H1 (cell line): ENCODE measurements around the gene RNF2. TPM values are rescaled to one million over a fixed set of nuclear protein-coding genes. Genes with fewer than 3 reads are reported as not detected.

Source experiments
- CTCF ChIA-PET: fragments of 300-600 bp; sonication (Branson Sonifier 250); formaldehyde crosslinking; loops from one replicate; lab custom pipeline; 2021; ENCODE audit not compliant: partially characterized antibody; lab: Charles Lee
- POLR2A ChIA-PET: fragments of 300-600 bp; sonication (Branson Sonifier 250); formaldehyde crosslinking; loops from one replicate; lab custom pipeline; 2021; ENCODE audit warnings: inconsistent platforms; ENCODE audit not compliant: partially characterized antibody; lab: Charles Lee
- DNase-seq, 2 experiments: peaks; one replicate each; pipeline versions ENCODE4 v3.0.0 to v3.0.0-alpha.2; 2010 to 2022; ENCODE audit warnings: low spot score in 2 of 2, low read depth in 1 of 2, mixed read lengths in 1 of 2
- FAIRE-seq: peaks from 2 replicates; lab custom pipeline; 2011; peaks lifted over from hg19 to GRCh38; lab: Jason Lieb, UNC
- H2AFZ ChIP-seq: 2 replicates; pipeline ENCODE4 v1.8.1; 2012; ENCODE audit warnings: low read length, inconsistent platforms
- H2AK5ac ChIP-seq: 2 replicates; pipeline ENCODE4 v1.6.1; 2013; ENCODE audit warnings: low read depth, low read length
- H2BK120ac ChIP-seq: replicated peaks from 2 replicates; pipeline ENCODE3; 2013; ENCODE audit warnings: low read depth, low read length, inconsistent platforms
- H2BK12ac ChIP-seq: 2 replicates; pipeline ENCODE4 v1.6.1; 2013; ENCODE audit warnings: low read depth, low read length
- H2BK15ac ChIP-seq: 2 replicates; pipeline ENCODE4 v1.6.1; 2013; ENCODE audit warnings: low read length
- H2BK20ac ChIP-seq: 2 replicates; pipeline ENCODE4 v1.6.1; 2013; ENCODE audit warnings: low read length
- H2BK5ac ChIP-seq: 2 replicates; pipeline ENCODE4 v1.6.1; 2013; ENCODE audit warnings: low read depth, low read length
- H3K14ac ChIP-seq: 2 replicates; pipeline ENCODE4 v1.6.1; 2013; ENCODE audit warnings: inconsistent platforms; ENCODE audit not compliant: insufficient read length
- H3K18ac ChIP-seq: 2 replicates; pipeline ENCODE4 v1.6.1; 2013; ENCODE audit warnings: low read length; ENCODE audit errors: extremely low read depth
- H3K23ac ChIP-seq: 2 replicates; pipeline ENCODE4 v1.6.1; 2013; ENCODE audit warnings: inconsistent platforms; ENCODE audit not compliant: insufficient read length
- H3K23me2 ChIP-seq: 2 replicates; pipeline ENCODE4 v1.6.1; 2013; ENCODE audit warnings: low read depth, low read length
- H3K27ac ChIP-seq: 2 replicates; pipeline ENCODE4 v1.6.1; 2011; ENCODE audit warnings: low read depth, low read length, inconsistent platforms
- H3K27me3 ChIP-seq, 4 experiments: replicated peaks in 1 of 4; 1 replicate in 1 of 4; 2 replicates in 3 of 4; pipeline versions ENCODE4 v1.6.1 to v1.8.1; 2011 to 2013; ENCODE audit warnings: low read length in 3 of 4, mild to moderate bottlenecking in 3 of 4, inconsistent platforms in 2 of 4, mixed read lengths in 2 of 4, moderate library complexity in 1 of 4; ENCODE audit not compliant: control insufficient read depth in 3 of 4, insufficient read depth in 3 of 4; ENCODE audit errors: extremely low read depth in 1 of 4
- H3K36me3 ChIP-seq, 4 experiments: 2 replicates each; pipeline versions ENCODE4 v1.6.1 to v1.8.1; 2011 to 2013; ENCODE audit warnings: mild to moderate bottlenecking in 4 of 4, low read length in 3 of 4, moderate library complexity in 2 of 4, control low read depth in 1 of 4, inconsistent platforms in 1 of 4; ENCODE audit not compliant: insufficient read depth in 4 of 4, control insufficient read depth in 2 of 4
- H3K4ac ChIP-seq: replicated peaks from 2 replicates; pipeline ENCODE3; 2013; ENCODE audit warnings: low read length, low read depth, mixed read lengths, inconsistent platforms; ENCODE audit not compliant: insufficient read length
- H3K4me1 ChIP-seq, 4 experiments: replicated peaks in 1 of 4; 1 replicate in 1 of 4; 2 replicates in 3 of 4; pipeline versions ENCODE4 v1.6.1 to v1.8.1; 2011 to 2013; ENCODE audit warnings: low read length in 3 of 4, inconsistent platforms in 2 of 4, mixed read lengths in 1 of 4; ENCODE audit not compliant: insufficient read depth in 4 of 4, control insufficient read depth in 3 of 4
- H3K4me2 ChIP-seq, 2 experiments: 2 replicates each; pipeline versions ENCODE4 v1.6.1 to v1.8.1; 2011 to 2013; ENCODE audit warnings: low read depth in 2 of 2, low read length in 2 of 2, control low read depth in 1 of 2, inconsistent platforms in 1 of 2, mild to moderate bottlenecking in 1 of 2; ENCODE audit not compliant: insufficient read depth in 1 of 2
- H3K4me3 ChIP-seq, 4 experiments: fragments of 200-600, 300-600 bp in 1 of 4; sonication (generic), shearing (Covaris generic), sonication (Bioruptor Twin) in 1 of 4; 2 replicates each; pipeline versions ENCODE4 v1.5.1 to v1.8.1; 2011 to 2016; ENCODE audit warnings: low read length in 4 of 4, low read depth in 3 of 4, control low read depth in 2 of 4, inconsistent platforms in 2 of 4, mild to moderate bottlenecking in 2 of 4, mixed read lengths in 1 of 4, moderate library complexity in 1 of 4; ENCODE audit not compliant: insufficient read depth in 2 of 4; ENCODE audit errors: extremely low read depth in 1 of 4
- H3K56ac ChIP-seq: replicated peaks from 2 replicates; pipeline ENCODE3; 2013; ENCODE audit warnings: low read depth, mild to moderate bottlenecking, mixed read lengths, low read length, inconsistent platforms; ENCODE audit not compliant: insufficient read length
- H3K79me1 ChIP-seq: 2 replicates; pipeline ENCODE4 v1.6.1; 2013; ENCODE audit warnings: low read depth, low read length, control low read depth
- H3K79me2 ChIP-seq, 2 experiments: 2 replicates each; pipeline versions ENCODE4 v1.6.1 to v1.8.1; 2012 to 2013; ENCODE audit warnings: low read length in 2 of 2, mild to moderate bottlenecking in 2 of 2, inconsistent platforms in 1 of 2; ENCODE audit not compliant: insufficient read depth in 2 of 2, control insufficient read depth in 1 of 2
- H3K9ac ChIP-seq, 4 experiments: replicated peaks in 1 of 4; 1 replicate in 1 of 4; 2 replicates in 3 of 4; pipeline versions ENCODE4 v1.6.1 to v1.8.1; 2011 to 2013; ENCODE audit warnings: low read depth in 3 of 4, low read length in 3 of 4, control low read depth in 2 of 4, mild to moderate bottlenecking in 2 of 4, moderate library complexity in 2 of 4, inconsistent platforms in 1 of 4; ENCODE audit errors: extremely low read depth in 1 of 4
- H3K9me3 ChIP-seq, 2 experiments: 2 replicates each; pipeline versions ENCODE4 v1.6.1 to v1.8.1; 2012 to 2013; ENCODE audit warnings: mild to moderate bottlenecking in 2 of 2, moderate library complexity in 2 of 2, control low read depth in 1 of 2, inconsistent platforms in 1 of 2, low read depth in 1 of 2, low read length in 1 of 2, mixed read lengths in 1 of 2; ENCODE audit not compliant: insufficient read depth in 2 of 2
- H4K20me1 ChIP-seq, 2 experiments: replicated peaks in 1 of 2; 2 replicates each; pipeline versions ENCODE3 to v1.8.1; 2011 to 2013; ENCODE audit warnings: inconsistent platforms in 2 of 2, low read length in 2 of 2, mild to moderate bottlenecking in 1 of 2; ENCODE audit not compliant: insufficient read depth in 2 of 2, control insufficient read depth in 1 of 2
- H4K5ac ChIP-seq: 2 replicates; pipeline ENCODE4 v1.6.1; 2013; ENCODE audit warnings: low read length, low read depth, mixed read lengths, inconsistent platforms; ENCODE audit not compliant: insufficient read length
- H4K8ac ChIP-seq: 2 replicates; pipeline ENCODE4 v1.8.0; 2013; ENCODE audit warnings: mild to moderate bottlenecking, moderate library complexity, low read length, inconsistent platforms; ENCODE audit not compliant: insufficient read depth; ENCODE audit errors: extremely low read depth
- H4K91ac ChIP-seq: replicated peaks from 2 replicates; pipeline ENCODE3; 2013; ENCODE audit warnings: low read length, mixed read lengths, inconsistent platforms; ENCODE audit not compliant: insufficient read length
- CEBPB ChIP-seq: IDR thresholded peaks from 2 replicates; pipeline ENCODE4 v1.6.1; 2012; ENCODE audit warnings: low read depth, low read length
- CTBP2 ChIP-seq: IDR thresholded peaks from 2 replicates; pipeline ENCODE4 v1.7.0; 2011; ENCODE audit warnings: borderline replicate concordance, mild to moderate bottlenecking, moderate library complexity, mixed read lengths, low read length; ENCODE audit not compliant: insufficient read depth, insufficient read length
- EZH2 ChIP-seq: fragments of 200-600 bp; sonication (generic); IDR thresholded peaks from 2 replicates; pipeline ENCODE4 v1.7.1; 2012; ENCODE audit warnings: low read depth, mild to moderate bottlenecking, moderate library complexity, low read length, inconsistent platforms; ENCODE audit not compliant: severe bottlenecking
- GABPA ChIP-seq: IDR thresholded peaks from 2 replicates; pipeline ENCODE4 v1.6.1; 2011; ENCODE audit warnings: mild to moderate bottlenecking, low read length, moderate library complexity, borderline replicate concordance; ENCODE audit not compliant: insufficient read depth
- KDM5A ChIP-seq: fragments of 200-600 bp; IDR thresholded peaks from 2 replicates; pipeline ENCODE4 v1.7.1; 2012; ENCODE audit warnings: mild to moderate bottlenecking, low read length, inconsistent platforms, mixed read lengths
- MAFK ChIP-seq: IDR thresholded peaks from 2 replicates; pipeline ENCODE4 v1.6.1; 2012; ENCODE audit warnings: low read depth, mild to moderate bottlenecking, improper control_type of control experiment, low read length
- PHF8 ChIP-seq: fragments of 200-600 bp; sonication (generic); conservative IDR thresholded peaks from 2 replicates; pipeline ENCODE4 v1.7.1; 2012; ENCODE audit warnings: low read depth, mild to moderate bottlenecking, inconsistent platforms, low read length, moderate library complexity
- POLR2A ChIP-seq, 2 experiments: IDR thresholded peaks; 1 replicate in 1 of 2; 2 replicates in 1 of 2; pipeline ENCODE4 v1.6.1; 2011; ENCODE audit warnings: low read depth in 2 of 2, low read length in 2 of 2, mild to moderate bottlenecking in 2 of 2; ENCODE audit errors: control extremely low read depth in 1 of 2
- RBBP5 ChIP-seq: IDR thresholded peaks from 2 replicates; pipeline ENCODE4 v1.7.1; 2012; ENCODE audit warnings: low read depth, mild to moderate bottlenecking, inconsistent platforms, low read length, moderate library complexity, borderline replicate concordance
- SIN3A ChIP-seq, 2 experiments: IDR thresholded peaks in 1 of 2; conservative IDR thresholded peaks in 1 of 2; 2 replicates each; pipeline ENCODE4 v1.6.1; 2011 to 2012; ENCODE audit warnings: low read length in 2 of 2, improper control_type of control experiment in 1 of 2, low read depth in 1 of 2, mild to moderate bottlenecking in 1 of 2
- SIRT6 ChIP-seq: IDR thresholded peaks from one replicate; pipeline ENCODE4 v1.7.1; 2012; ENCODE audit warnings: low read length, inconsistent platforms
- SRF ChIP-seq: IDR thresholded peaks from 2 replicates; pipeline ENCODE4 v1.6.1; 2011; ENCODE audit warnings: mild to moderate bottlenecking, low read depth, low read length, moderate library complexity
- USF2 ChIP-seq: IDR thresholded peaks from 2 replicates; pipeline ENCODE4 v1.6.1; 2011; ENCODE audit warnings: low read length, improper control_type of control experiment
- whole genome bisulfite sequencing, 2 experiments: shearing (Covaris generic) in 1 of 2; methylation state at CpG; one replicate each; pipeline versions ENCODE4 v1.1.6 to v1.1.7; 2013 to 2015; ENCODE audit warnings: low lambda C conversion rate in 2 of 2, mixed read lengths in 2 of 2, inconsistent platforms in 1 of 2, low coverage in 1 of 2, missing lambda C conversion rate in 1 of 2; ENCODE audit not compliant: insufficient replicate concordance in 2 of 2, insufficient coverage in 1 of 2, insufficient read length in 1 of 2; ENCODE audit errors: extremely low coverage in 1 of 2, missing lambda C conversion rate in 1 of 2; 5-methylcytosine and 5-hydroxymethylcytosine counted together
- polyA plus RNA-seq, 7 experiments: library from polyadenylated mRNA; depleted of rRNA in 3 of 7; stranded (reverse) in 5 of 7; unstranded in 2 of 7; fragments of >200 nt in 5 of 7; fragments of 200-250 nt in 2 of 7; gene quantifications; 1 replicate in 5 of 7; 2 replicates in 1 of 7; 4 replicates in 1 of 7; pipeline versions ENCODE4 v1.2.1 to v1.2.3, GENCODE V29; 2011 to 2013; ENCODE audit warnings: missing spikeins in 2 of 7, mixed read lengths in 2 of 7
- total RNA-seq: library from RNA; stranded (reverse); fragmentation: NEBNext Ultra II Directional; extraction: Animal tissue kit (Norgen Biotek cat#: 25700); gene quantifications from 2 replicates; pipeline ENCODE4 v1.2.1, GENCODE V29; 2021

RNF2 gene
- total and polyA plus RNA-seq, 2 of the 8 experiments (the other 6 are each of a cell fraction or from before 2014, with no cell fraction given): 28.9 to 58.9 TPM

GRCh38 chr1:185073725-185074124, 28.4 kb downstream of the RNF2 start:
- H3K4me2 ChIP-seq: peak overlapping the region; percentile 51 to 55
- TF ChIP-seq EZH2 (no peak), CEBPB (no peak), CTBP2 (no peak), GABPA (no peak), PHF8 (no peak), USF2 (no peak), SRF (no peak), MAFK (no peak), SIN3A (conservative IDR thresholded peaks at IDR 0.05 in 1 of 2, IDR thresholded peaks at IDR 0.05 in 1 of 2; ENCODE audit: low read depth in 1 of 2, low read length in 2 of 2) (no peak), POLR2A (IDR thresholded peaks at IDR 0.05; ENCODE audit: control extremely low read depth in 1 of 2, low read depth in 2 of 2, low read length in 2 of 2) (no peak), SIRT6 (no peak), RBBP5 (no peak), KDM5A (no peak)

More at GRCh38 chr1:185073725-185074124, 28.4 kb downstream of the RNF2 start:
- no peak overlapping the region for H3K9ac ChIP-seq
- H4K8ac ChIP-seq: no peak overlapping the region
- H3K4me1 ChIP-seq: peaks cover 0 to 24% (median 6%) of the 10 kb centered on the region in 4 experiments; a peak in 6 of 7 replicates
- DNase-seq: no peak
- H3K27me3 ChIP-seq: no peaks in the 10 kb centered on the region
- WGBS, 2 experiments: 92% methylated on average over 2 of the region's 2 CpGs; no CpG with 5 or more reads in 1 of the 2 experiments
- no peak for FAIRE-seq
- H2AFZ ChIP-seq: no peak overlapping the region
- H3K23me2 ChIP-seq: no peaks in the 10 kb centered on the region
- H2BK5ac ChIP-seq: no peak overlapping the region
- H3K79me2 ChIP-seq: peaks cover 7 to 96% of the 10 kb centered on the region in 2 experiments; a peak in 3 of 4 replicates
- H3K4ac ChIP-seq: no peak overlapping the region
- no peak overlapping the region for H3K23ac ChIP-seq
- H3K56ac ChIP-seq: no peak overlapping the region
- no peak overlapping the region for H2AK5ac ChIP-seq
- ChIA-PET POLR2A (interaction anchor here (0.7 to 1.4 kb wide), 2 partner anchors 27 to 29 kb away, joined by 3 to 4 read pairs; no protein-coding TSS in a partner anchor), CTCF (no interaction called here)
- no peak overlapping the region for H2BK20ac ChIP-seq
- H4K5ac ChIP-seq: no peak overlapping the region
- no peak overlapping the region for H4K91ac ChIP-seq
- H3K27ac ChIP-seq: no peak overlapping the region
- H4K20me1 ChIP-seq: peaks cover 0 to 2% of the 10 kb centered on the region in 2 experiments
- peak overlapping the region in 1 of 4 experiments; percentile 31; a peak in 1 of 8 replicates for H3K4me3 ChIP-seq
- peaks cover 3% of the 10 kb centered on the region; the same call in 1 of the 2 replicates for H3K79me1 ChIP-seq
- H2BK120ac ChIP-seq: no peak overlapping the region
- H2BK12ac ChIP-seq: no peak overlapping the region
- peaks cover 0 to 4% (median 1%) of the 10 kb centered on the region in 4 experiments; a peak in 1 of 8 replicates for H3K36me3 ChIP-seq
- H3K14ac ChIP-seq: no peak overlapping the region
- H3K9me3 ChIP-seq: no peaks in the 10 kb centered on the region
- H2BK15ac ChIP-seq: no peak overlapping the region
- H3K18ac ChIP-seq: 0 out of 2 replicates have a peak overlapping the region, but pooled peaks have one; percentile 36
